ENCODE measurements around the gene ITGB3BP.

DNA sequence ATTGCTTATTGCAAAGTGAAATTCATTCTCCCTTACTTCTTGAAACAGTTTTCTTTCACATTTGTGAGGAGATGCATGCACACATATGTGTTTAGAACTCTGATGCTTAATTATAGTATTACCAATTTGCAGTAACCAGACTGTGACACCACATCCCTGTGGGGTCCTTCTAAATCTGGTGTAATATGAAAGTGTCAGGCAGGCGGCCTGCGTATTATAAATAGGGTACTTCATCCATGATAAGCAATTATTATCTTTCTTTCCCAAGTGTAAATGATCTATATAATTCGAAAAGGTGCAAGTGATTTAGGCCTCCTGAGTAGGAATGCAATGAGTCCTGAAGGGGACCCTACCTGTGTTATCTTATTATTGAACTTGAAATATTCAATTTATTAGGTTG lies 1.2 kb upstream of the ITGB3BP start:
- TF ChIP-seq, protein P1, sequence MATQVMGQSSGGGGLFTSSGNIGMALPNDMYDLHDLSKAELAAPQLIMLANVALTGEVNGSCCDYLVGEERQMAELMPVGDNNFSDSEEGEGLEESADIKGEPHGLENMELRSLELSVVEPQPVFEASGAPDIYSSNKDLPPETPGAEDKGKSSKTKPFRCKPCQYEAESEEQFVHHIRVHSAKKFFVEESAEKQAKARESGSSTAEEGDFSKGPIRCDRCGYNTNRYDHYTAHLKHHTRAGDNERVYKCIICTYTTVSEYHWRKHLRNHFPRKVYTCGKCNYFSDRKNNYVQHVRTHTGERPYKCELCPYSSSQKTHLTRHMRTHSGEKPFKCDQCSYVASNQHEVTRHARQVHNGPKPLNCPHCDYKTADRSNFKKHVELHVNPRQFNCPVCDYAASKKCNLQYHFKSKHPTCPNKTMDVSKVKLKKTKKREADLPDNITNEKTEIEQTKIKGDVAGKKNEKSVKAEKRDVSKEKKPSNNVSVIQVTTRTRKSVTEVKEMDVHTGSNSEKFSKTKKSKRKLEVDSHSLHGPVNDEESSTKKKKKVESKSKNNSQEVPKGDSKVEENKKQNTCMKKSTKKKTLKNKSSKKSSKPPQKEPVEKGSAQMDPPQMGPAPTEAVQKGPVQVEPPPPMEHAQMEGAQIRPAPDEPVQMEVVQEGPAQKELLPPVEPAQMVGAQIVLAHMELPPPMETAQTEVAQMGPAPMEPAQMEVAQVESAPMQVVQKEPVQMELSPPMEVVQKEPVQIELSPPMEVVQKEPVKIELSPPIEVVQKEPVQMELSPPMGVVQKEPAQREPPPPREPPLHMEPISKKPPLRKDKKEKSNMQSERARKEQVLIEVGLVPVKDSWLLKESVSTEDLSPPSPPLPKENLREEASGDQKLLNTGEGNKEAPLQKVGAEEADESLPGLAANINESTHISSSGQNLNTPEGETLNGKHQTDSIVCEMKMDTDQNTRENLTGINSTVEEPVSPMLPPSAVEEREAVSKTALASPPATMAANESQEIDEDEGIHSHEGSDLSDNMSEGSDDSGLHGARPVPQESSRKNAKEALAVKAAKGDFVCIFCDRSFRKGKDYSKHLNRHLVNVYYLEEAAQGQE (IDR thresholded peaks at IDR 0.05; ENCODE audit: insufficient read depth in 1 of 2, low read depth in 2 of 2, low read length in 1 of 2): no peak
- TF ChIP-seq, protein P2, sequence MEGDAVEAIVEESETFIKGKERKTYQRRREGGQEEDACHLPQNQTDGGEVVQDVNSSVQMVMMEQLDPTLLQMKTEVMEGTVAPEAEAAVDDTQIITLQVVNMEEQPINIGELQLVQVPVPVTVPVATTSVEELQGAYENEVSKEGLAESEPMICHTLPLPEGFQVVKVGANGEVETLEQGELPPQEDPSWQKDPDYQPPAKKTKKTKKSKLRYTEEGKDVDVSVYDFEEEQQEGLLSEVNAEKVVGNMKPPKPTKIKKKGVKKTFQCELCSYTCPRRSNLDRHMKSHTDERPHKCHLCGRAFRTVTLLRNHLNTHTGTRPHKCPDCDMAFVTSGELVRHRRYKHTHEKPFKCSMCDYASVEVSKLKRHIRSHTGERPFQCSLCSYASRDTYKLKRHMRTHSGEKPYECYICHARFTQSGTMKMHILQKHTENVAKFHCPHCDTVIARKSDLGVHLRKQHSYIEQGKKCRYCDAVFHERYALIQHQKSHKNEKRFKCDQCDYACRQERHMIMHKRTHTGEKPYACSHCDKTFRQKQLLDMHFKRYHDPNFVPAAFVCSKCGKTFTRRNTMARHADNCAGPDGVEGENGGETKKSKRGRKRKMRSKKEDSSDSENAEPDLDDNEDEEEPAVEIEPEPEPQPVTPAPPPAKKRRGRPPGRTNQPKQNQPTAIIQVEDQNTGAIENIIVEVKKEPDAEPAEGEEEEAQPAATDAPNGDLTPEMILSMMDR (IDR thresholded peaks at IDR 0.05): no peak

All from Panc1 (cell line).